Peyer's patch (tissue), 4 donors: ENCODE results near the gene NOC2L. TPM values are rescaled to one million over a fixed set of nuclear protein-coding genes. Genes with fewer than 3 reads are reported as not detected.

Experiments used
- DNase-seq, 3 donors: peaks; one replicate each; pipeline ENCODE4 v3.0.0-alpha.2; 2017 to 2019
- H3K27ac ChIP-seq, 4 donors: fragments of 200-600 bp; sonication (generic); one replicate each; pipeline ENCODE4 v1.5.1; 2016 to 2019
- H3K27me3 ChIP-seq, 2 donors: fragments of 200-600 bp; sonication (generic); one replicate each; pipeline ENCODE4 v1.5.1; 2019
- H3K36me3 ChIP-seq, 3 donors: fragments of 200-600 bp; sonication (generic); one replicate each; pipeline ENCODE4 v1.5.1; 2016 to 2019
- H3K4me1 ChIP-seq, 4 donors: fragments of 200-600 bp; sonication (generic); one replicate each; pipeline ENCODE4 v1.5.1; 2016 to 2019
- H3K4me3 ChIP-seq, 4 donors: fragments of 200-600 bp; sonication (generic); 1 replicate in 3 of 4; 2 replicates in 1 of 4; pipeline ENCODE4 v1.5.1; 2016 to 2019; ENCODE audit warnings: mild to moderate bottlenecking in 1 of 4
- H3K9me3 ChIP-seq, 4 donors: fragments of 200-600 bp; sonication (generic); one replicate each; pipeline ENCODE4 v1.5.1; 2016 to 2019; ENCODE audit warnings: mild to moderate bottlenecking in 1 of 4
- POLR2A ChIP-seq, 2 donors: fragments of 450-650 bp; IDR thresholded peaks; one replicate each; pipeline ENCODE4 v1.5.1; 2017; ENCODE audit warnings: antibody characterized with exemption in 2 of 2, mild to moderate bottlenecking in 2 of 2, moderate library complexity in 2 of 2
- total RNA-seq, 4 donors: library from RNA; depleted of rRNA; stranded (reverse); fragments of >200 nt; gene quantifications; one replicate each; pipeline ENCODE4 v1.1.0, GENCODE V29; 2016
- TF ChIP-seq, protein P1 (sequence below), 6 experiments: fragments of 450-650 bp in 4 of 6; fragments of 200-600 bp in 2 of 6; sonication (generic) in 1 of 6; IDR thresholded peaks; one replicate each; pipeline ENCODE4 v1.5.1; 2017 to 2019; ENCODE audit warnings: antibody characterized with exemption in 6 of 6, mild to moderate bottlenecking in 3 of 6, moderate library complexity in 1 of 6

Gene NOC2L
- total RNA-seq, 4 donors from 2014 or later, result 18.2 to 58.6 (median 39.9) TPM

GRCh38 chr1:923131-923990 is 35.7 kb downstream of the NOC2L start, which contains the start of gene SAMD11:
SAMD11 (plus strand) TSS chr1:923923; CDS start chr1:924432, 509 bp downstream.
- H3K27ac ChIP-seq, result peak within 1 kb of the TSS in 1 of 4 donors; percentile 49
- peaks cover 0 to 55% (median 24%) of the 10 kb centered on the region in 4 donors for H3K4me1 ChIP-seq
- peaks cover 0 to 63% of the 10 kb centered on the region in 2 donors for H3K27me3 ChIP-seq
- H3K9me3 ChIP-seq, result no peaks in the 10 kb centered on the region
- TF ChIP-seq POLR2A (IDR thresholded peaks at IDR 0.05), result no peak
- TF ChIP-seq, protein P1, sequence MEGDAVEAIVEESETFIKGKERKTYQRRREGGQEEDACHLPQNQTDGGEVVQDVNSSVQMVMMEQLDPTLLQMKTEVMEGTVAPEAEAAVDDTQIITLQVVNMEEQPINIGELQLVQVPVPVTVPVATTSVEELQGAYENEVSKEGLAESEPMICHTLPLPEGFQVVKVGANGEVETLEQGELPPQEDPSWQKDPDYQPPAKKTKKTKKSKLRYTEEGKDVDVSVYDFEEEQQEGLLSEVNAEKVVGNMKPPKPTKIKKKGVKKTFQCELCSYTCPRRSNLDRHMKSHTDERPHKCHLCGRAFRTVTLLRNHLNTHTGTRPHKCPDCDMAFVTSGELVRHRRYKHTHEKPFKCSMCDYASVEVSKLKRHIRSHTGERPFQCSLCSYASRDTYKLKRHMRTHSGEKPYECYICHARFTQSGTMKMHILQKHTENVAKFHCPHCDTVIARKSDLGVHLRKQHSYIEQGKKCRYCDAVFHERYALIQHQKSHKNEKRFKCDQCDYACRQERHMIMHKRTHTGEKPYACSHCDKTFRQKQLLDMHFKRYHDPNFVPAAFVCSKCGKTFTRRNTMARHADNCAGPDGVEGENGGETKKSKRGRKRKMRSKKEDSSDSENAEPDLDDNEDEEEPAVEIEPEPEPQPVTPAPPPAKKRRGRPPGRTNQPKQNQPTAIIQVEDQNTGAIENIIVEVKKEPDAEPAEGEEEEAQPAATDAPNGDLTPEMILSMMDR (IDR thresholded peaks at IDR 0.05), result no peak
- H3K4me3 ChIP-seq, result peak within 1 kb of the TSS; percentile 17 to 57 (median 54)
- no peaks in the 10 kb centered on the region for H3K36me3 ChIP-seq
- peak; percentile 47 to 82 (median 79) for DNase-seq

DNA sequence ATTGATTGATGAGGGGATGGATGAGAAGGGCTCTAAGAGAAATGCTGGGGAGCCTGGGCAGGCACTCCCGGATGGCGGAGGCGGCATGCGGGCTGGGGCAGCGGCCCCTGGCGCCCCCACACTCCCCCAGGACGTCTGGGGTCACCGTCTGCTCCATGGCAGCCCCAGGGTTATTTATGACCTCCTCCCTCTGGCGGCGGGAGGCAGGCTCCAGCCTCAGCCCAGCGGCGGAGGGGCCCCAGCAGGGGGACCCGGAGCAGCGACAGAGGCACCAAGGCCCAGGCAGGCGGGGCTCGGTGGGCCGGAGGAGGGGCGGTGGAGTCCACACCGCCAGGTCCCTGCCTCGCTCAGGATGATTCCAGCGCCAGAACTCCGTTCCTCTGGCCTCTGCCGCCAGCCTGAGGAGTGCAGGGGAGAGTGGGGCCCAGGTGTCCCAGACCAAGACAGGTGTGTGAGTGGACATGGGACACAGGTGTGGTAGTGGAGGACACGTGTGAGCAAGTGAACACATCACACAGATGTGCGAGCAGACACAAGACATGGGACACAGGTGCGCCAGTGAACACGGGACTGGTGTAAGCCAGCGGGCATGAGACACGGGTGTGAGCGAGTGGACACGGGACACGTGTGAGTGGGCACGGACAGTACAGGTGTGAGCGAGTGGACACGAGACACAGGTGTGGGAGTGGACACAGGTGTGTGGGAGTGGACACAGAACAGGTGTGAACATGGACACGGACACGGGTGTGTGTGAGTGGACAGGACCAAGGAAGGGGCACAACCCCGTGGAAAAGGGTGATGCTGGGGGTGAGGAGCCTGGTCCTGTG is 37.8 kb downstream of the NOC2L start:
- Histone ChIP-seq H3K9me3 (no peaks in the 10 kb centered on the region), H3K27ac (no peak overlapping the region), H3K4me1 (peaks cover 0 to 67% (median 24%) of the 10 kb centered on the region in 4 donors), H3K36me3 (no peaks in the 10 kb centered on the region), H3K4me3 (peak overlapping the region in 1 of 4 donors; percentile 17), H3K27me3 (peaks cover 0 to 64% of the 10 kb centered on the region in 2 donors)
- peak in 2 of 3 donors; percentile 70 to 71 for DNase-seq
- no peak for TF ChIP-seq POLR2A (IDR thresholded peaks at IDR 0.05)
- TF ChIP-seq, protein P1 (IDR thresholded peaks at IDR 0.05), result peak in 5 of 6 experiments; percentile 20 to 51 (median 46)

DNA sequence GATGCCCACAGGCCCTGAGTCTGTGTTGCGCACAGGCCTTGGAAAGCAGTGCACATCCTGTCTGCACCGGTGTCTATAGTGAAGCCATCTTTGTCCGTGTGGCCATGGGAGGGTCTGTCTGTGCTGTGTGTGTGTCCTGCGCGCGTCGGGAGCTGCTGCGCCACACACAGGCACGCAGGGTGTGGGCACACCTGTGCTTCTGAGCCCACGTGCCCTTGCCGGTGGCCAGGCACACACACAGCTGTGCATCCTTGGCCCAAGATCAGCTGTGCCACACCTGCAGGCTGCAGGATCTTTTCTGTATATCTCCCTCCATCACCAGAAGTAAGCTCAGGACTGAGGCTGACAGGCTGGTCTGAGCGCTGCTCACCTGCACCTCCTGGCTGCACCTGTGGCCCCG is 38.5 kb downstream of the NOC2L start:
- TF ChIP-seq, protein P1 (IDR thresholded peaks at IDR 0.05), result no peak
- no peak for TF ChIP-seq POLR2A (IDR thresholded peaks at IDR 0.05)
- Histone ChIP-seq H3K36me3 (no peaks in the 10 kb centered on the region), H3K27me3 (peaks cover 0 to 57% of the 10 kb centered on the region in 2 donors), H3K9me3 (no peaks in the 10 kb centered on the region), H3K4me1 (peaks cover 0 to 62% (median 22%) of the 10 kb centered on the region in 4 donors), H3K27ac (no peak overlapping the region), H3K4me3 (peak overlapping the region in 1 of 4 donors; percentile 17)
- DNase-seq, result no peak

DNA sequence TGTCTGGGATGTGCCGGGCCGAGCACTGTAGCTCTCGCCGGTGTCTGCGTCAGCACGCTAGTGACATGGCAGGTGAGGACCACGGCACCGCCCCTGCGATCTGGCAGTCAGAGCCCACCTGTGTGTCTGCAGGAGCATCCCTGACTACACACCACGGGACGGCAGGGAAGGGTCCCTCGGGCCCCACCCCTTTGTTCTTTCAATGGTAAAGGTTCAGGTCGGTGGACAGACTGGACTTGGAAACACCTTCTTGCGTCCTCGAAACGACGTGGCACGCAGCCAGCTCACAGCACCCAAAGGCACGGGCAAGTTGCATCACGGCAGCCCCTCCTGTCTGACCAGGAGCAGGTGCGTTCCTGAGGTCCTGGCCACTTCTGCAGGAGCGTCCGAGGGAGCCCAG is 39.0 kb downstream of the NOC2L start:
- Histone ChIP-seq H3K4me3 (no peak overlapping the region), H3K9me3 (no peaks in the 10 kb centered on the region), H3K27ac (no peak overlapping the region), H3K36me3 (no peaks in the 10 kb centered on the region), H3K27me3 (peaks cover 0 to 54% of the 10 kb centered on the region in 2 donors), H3K4me1 (peaks cover 0 to 58% (median 19%) of the 10 kb centered on the region in 4 donors)
- no peak for TF ChIP-seq POLR2A (IDR thresholded peaks at IDR 0.05)
- TF ChIP-seq, protein P1 (IDR thresholded peaks at IDR 0.05), result no peak
- no peak for DNase-seq

- no peak for DNase-seq
- Histone ChIP-seq H3K4me1 (peaks cover 0 to 52% (median 16%) of the 10 kb centered on the region in 4 donors), H3K9me3 (no peaks in the 10 kb centered on the region), H3K27me3 (peaks cover 0 to 48% of the 10 kb centered on the region in 2 donors), H3K36me3 (no peaks in the 10 kb centered on the region), H3K27ac (no peak overlapping the region), H3K4me3 (no peak overlapping the region)
- TF ChIP-seq, protein P1 (IDR thresholded peaks at IDR 0.05), result no peak
- TF ChIP-seq POLR2A (IDR thresholded peaks at IDR 0.05), result no peak
These were observed 39.7 kb downstream of the NOC2L start for GRCh38 chr1:919271-919872.
